ENCODE results near the gene TMEM97. TPM values are rescaled to one million over a fixed set of nuclear protein-coding genes. Genes with fewer than 3 reads are reported as not detected.

TMEM97 gene
- total and polyA plus RNA-seq, 2 experiments from 2014 or later: 101 to 216 TPM

DNA sequence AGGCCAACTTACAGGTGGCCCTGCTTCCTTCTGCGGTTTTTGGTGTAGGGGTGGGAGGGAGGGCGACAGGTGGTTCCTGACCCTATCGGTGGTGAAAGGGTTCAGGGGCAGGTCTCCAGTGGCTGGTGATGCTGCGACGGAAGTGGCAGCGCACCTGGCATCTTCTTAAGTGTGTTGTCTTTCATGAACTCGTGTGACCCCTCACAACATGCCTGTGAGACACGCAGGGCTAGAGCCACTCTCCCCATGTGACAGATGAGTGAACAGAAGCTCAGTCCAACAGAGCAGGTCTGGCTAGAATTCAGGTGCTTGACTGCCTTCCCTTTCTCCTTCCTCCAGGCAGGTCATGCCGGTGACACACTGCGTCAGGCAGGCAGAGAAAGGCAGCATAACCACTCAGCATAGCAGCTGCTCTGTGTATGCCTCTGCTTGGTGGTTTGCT is 24.5 kb downstream of the TMEM97 start (continued):
- TF ChIP-seq, protein P1, sequence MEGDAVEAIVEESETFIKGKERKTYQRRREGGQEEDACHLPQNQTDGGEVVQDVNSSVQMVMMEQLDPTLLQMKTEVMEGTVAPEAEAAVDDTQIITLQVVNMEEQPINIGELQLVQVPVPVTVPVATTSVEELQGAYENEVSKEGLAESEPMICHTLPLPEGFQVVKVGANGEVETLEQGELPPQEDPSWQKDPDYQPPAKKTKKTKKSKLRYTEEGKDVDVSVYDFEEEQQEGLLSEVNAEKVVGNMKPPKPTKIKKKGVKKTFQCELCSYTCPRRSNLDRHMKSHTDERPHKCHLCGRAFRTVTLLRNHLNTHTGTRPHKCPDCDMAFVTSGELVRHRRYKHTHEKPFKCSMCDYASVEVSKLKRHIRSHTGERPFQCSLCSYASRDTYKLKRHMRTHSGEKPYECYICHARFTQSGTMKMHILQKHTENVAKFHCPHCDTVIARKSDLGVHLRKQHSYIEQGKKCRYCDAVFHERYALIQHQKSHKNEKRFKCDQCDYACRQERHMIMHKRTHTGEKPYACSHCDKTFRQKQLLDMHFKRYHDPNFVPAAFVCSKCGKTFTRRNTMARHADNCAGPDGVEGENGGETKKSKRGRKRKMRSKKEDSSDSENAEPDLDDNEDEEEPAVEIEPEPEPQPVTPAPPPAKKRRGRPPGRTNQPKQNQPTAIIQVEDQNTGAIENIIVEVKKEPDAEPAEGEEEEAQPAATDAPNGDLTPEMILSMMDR (conservative IDR thresholded peaks at IDR 0.05; ENCODE audit: low read depth in 2 of 2): no peak
- TF ChIP-seq, protein P2, sequence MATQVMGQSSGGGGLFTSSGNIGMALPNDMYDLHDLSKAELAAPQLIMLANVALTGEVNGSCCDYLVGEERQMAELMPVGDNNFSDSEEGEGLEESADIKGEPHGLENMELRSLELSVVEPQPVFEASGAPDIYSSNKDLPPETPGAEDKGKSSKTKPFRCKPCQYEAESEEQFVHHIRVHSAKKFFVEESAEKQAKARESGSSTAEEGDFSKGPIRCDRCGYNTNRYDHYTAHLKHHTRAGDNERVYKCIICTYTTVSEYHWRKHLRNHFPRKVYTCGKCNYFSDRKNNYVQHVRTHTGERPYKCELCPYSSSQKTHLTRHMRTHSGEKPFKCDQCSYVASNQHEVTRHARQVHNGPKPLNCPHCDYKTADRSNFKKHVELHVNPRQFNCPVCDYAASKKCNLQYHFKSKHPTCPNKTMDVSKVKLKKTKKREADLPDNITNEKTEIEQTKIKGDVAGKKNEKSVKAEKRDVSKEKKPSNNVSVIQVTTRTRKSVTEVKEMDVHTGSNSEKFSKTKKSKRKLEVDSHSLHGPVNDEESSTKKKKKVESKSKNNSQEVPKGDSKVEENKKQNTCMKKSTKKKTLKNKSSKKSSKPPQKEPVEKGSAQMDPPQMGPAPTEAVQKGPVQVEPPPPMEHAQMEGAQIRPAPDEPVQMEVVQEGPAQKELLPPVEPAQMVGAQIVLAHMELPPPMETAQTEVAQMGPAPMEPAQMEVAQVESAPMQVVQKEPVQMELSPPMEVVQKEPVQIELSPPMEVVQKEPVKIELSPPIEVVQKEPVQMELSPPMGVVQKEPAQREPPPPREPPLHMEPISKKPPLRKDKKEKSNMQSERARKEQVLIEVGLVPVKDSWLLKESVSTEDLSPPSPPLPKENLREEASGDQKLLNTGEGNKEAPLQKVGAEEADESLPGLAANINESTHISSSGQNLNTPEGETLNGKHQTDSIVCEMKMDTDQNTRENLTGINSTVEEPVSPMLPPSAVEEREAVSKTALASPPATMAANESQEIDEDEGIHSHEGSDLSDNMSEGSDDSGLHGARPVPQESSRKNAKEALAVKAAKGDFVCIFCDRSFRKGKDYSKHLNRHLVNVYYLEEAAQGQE (IDR thresholded peaks at IDR 0.05; ENCODE audit: unreplicated experiment): no peak
- TF ChIP-seq EZH2phosphoT487 (IDR thresholded peaks at IDR 0.05; ENCODE audit: unreplicated experiment) (no peak), STAT1 (IDR thresholded peaks at IDR 0.05; ENCODE audit: unreplicated experiment) (no peak)

DNA sequence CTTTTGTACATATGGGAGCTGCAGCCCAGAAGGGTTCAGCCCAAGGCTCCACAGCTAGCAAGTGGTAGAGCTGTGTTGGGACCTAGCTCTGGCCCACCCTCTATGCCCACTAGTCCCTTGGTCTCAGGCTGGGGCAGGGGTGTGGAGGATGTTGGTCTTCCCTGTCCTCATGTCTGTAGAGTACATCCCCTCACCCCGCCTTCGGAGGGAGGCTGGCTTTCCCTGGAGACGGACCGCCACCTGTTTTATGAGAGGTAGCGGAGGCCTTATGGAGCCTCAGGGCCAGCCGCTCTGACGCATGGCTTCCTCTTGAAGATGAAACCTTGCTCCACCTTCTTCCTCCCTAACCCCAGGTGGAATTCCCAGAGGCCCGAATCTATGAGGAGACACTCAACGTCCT is 25.0 kb downstream of the TMEM97 start:
- H3K4me3 ChIP-seq: no peak overlapping the region
- H3K9me2 ChIP-seq (ENCODE audit: insufficient read depth): no peaks in the 10 kb centered on the region
- H3K79me2 ChIP-seq (replicated peaks; ENCODE audit: insufficient read depth): no peaks in the 10 kb centered on the region
- H3F3A ChIP-seq (replicated peaks; ENCODE audit: low read depth): no peaks in the 10 kb centered on the region
- no peak overlapping the region for H3K4me3 Mint-ChIP-seq
- no peak overlapping the region for H2AFZ ChIP-seq
- H3K27ac ChIP-seq (ENCODE audit: low read depth): no peak overlapping the region
- ATAC-seq (no peak), DNase-seq (ENCODE audit: low spot score) (no peak)
- H3K4me1 Mint-ChIP-seq: peaks cover 16% of the 10 kb centered on the region
- no peak overlapping the region for H3K4me2 ChIP-seq
- no peak overlapping the region for H3K27ac Mint-ChIP-seq
- H3K27me3 ChIP-seq (ENCODE audit: insufficient read depth): no peaks in the 10 kb centered on the region
- H4K20me1 ChIP-seq (replicated peaks; ENCODE audit: insufficient read depth): peaks cover 8% of the 10 kb centered on the region; the same call in 1 of the 2 replicates
- H3K36me3 Mint-ChIP-seq (ENCODE audit: low read depth): peaks cover 48% of the 10 kb centered on the region
- H3K9me3 Mint-ChIP-seq: no peaks in the 10 kb centered on the region
- peaks cover 7% of the 10 kb centered on the region for H3K27me3 Mint-ChIP-seq (ENCODE audit: insufficient read depth, low read depth, poor library complexity)
- no peaks in the 10 kb centered on the region; the same call in 1 of the 2 replicates for H3K4me1 ChIP-seq (ENCODE audit: insufficient read depth)
- H3K36me3 ChIP-seq (ENCODE audit: insufficient read depth): peaks cover 15% of the 10 kb centered on the region
- TF ChIP-seq STAT1 (IDR thresholded peaks at IDR 0.05; ENCODE audit: unreplicated experiment) (no peak), POLR2AphosphoS5 (IDR thresholded peaks at IDR 0.05; ENCODE audit: low read depth) (no peak), JUNB (IDR thresholded peaks at IDR 0.05; ENCODE audit: unreplicated experiment) (no peak), CREB1 (CRISPR knock-in tag; IDR thresholded peaks at IDR 0.05; ENCODE audit: low read depth) (no peak), EZH2phosphoT487 (IDR thresholded peaks at IDR 0.05; ENCODE audit: unreplicated experiment) (no peak), NANOG (IDR thresholded peaks at IDR 0.05; ENCODE audit: borderline replicate concordance) (no peak), ZNF114 (CRISPR knock-in tag; IDR thresholded peaks at IDR 0.05) (no peak)
- TF ChIP-seq, protein P3, sequence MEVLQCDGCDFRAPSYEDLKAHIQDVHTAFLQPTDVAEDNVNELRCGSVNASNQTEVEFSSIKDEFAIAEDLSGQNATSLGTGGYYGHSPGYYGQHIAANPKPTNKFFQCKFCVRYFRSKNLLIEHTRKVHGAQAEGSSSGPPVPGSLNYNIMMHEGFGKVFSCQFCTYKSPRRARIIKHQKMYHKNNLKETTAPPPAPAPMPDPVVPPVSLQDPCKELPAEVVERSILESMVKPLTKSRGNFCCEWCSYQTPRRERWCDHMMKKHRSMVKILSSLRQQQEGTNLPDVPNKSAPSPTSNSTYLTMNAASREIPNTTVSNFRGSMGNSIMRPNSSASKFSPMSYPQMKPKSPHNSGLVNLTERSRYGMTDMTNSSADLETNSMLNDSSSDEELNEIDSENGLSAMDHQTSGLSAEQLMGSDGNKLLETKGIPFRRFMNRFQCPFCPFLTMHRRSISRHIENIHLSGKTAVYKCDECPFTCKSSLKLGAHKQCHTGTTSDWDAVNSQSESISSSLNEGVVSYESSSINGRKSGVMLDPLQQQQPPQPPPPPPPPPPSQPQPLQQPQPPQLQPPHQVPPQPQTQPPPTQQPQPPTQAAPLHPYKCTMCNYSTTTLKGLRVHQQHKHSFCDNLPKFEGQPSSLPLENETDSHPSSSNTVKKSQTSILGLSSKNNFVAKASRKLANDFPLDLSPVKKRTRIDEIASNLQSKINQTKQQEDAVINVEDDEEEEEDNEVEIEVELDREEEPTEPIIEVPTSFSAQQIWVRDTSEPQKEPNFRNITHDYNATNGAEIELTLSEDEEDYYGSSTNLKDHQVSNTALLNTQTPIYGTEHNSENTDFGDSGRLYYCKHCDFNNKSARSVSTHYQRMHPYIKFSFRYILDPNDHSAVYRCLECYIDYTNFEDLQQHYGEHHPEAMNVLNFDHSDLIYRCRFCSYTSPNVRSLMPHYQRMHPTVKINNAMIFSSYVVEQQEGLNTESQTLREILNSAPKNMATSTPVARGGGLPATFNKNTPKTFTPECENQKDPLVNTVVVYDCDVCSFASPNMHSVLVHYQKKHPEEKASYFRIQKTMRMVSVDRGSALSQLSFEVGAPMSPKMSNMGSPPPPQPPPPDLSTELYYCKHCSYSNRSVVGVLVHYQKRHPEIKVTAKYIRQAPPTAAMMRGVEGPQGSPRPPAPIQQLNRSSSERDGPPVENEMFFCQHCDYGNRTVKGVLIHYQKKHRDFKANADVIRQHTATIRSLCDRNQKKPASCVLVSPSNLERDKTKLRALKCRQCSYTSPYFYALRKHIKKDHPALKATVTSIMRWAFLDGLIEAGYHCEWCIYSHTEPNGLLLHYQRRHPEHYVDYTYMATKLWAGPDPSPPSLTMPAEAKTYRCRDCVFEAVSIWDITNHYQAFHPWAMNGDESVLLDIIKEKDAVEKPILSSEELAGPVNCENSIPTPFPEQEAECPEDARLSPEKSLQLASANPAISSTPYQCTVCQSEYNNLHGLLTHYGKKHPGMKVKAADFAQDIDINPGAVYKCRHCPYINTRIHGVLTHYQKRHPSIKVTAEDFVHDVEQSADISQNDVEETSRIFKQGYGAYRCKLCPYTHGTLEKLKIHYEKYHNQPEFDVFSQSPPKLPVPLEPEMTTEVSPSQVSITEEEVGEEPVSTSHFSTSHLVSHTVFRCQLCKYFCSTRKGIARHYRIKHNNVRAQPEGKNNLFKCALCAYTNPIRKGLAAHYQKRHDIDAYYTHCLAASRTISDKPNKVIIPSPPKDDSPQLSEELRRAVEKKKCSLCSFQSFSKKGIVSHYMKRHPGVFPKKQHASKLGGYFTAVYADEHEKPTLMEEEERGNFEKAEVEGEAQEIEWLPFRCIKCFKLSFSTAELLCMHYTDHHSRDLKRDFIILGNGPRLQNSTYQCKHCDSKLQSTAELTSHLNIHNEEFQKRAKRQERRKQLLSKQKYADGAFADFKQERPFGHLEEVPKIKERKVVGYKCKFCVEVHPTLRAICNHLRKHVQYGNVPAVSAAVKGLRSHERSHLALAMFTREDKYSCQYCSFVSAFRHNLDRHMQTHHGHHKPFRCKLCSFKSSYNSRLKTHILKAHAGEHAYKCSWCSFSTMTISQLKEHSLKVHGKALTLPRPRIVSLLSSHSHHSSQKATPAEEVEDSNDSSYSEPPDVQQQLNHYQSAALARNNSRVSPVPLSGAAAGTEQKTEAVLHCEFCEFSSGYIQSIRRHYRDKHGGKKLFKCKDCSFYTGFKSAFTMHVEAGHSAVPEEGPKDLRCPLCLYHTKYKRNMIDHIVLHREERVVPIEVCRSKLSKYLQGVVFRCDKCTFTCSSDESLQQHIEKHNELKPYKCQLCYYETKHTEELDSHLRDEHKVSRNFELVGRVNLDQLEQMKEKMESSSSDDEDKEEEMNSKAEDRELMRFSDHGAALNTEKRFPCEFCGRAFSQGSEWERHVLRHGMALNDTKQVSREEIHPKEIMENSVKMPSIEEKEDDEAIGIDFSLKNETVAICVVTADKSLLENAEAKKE (CRISPR knock-in tag; IDR thresholded peaks at IDR 0.05): no peak
- TF ChIP-seq, protein P1 (conservative IDR thresholded peaks at IDR 0.05; ENCODE audit: low read depth in 2 of 2): no peak

Measured in GM23338 (cell line).